Omental fat pad (tissue), 4 donors: ENCODE measurements around the gene NOD2. TPM values are rescaled to one million over a fixed set of nuclear protein-coding genes. Genes with fewer than 3 reads are reported as not detected.

Experiments
- ATAC-seq: fragments of 150-250 bp; one replicate; pipeline ENCODE4 v1.9.1; 2016; ENCODE audit warnings: mild to moderate bottlenecking, moderate library complexity; ENCODE audit not compliant: low FRiP score
- DNase-seq: peaks from one replicate; pipeline ENCODE4 v3.0.0-alpha.2; 2019; ENCODE audit warnings: low spot score
- CTCF ChIP-seq, 3 donors: fragments of 450-650 bp; IDR thresholded peaks; one replicate each; pipeline ENCODE4 v1.5.1; 2016 to 2017; ENCODE audit warnings: antibody characterized with exemption in 3 of 3, mild to moderate bottlenecking in 3 of 3, moderate library complexity in 2 of 3
- total RNA-seq, 4 donors: library from RNA; depleted of rRNA; stranded (reverse); fragments of >200 nt; gene quantifications; one replicate each; pipeline ENCODE4 v1.1.0, GENCODE V29; 2016

Gene NOD2
- total RNA-seq, 4 donors from 2014 or later, result 4.4 to 17.2 (median 5.4) TPM

DNA sequence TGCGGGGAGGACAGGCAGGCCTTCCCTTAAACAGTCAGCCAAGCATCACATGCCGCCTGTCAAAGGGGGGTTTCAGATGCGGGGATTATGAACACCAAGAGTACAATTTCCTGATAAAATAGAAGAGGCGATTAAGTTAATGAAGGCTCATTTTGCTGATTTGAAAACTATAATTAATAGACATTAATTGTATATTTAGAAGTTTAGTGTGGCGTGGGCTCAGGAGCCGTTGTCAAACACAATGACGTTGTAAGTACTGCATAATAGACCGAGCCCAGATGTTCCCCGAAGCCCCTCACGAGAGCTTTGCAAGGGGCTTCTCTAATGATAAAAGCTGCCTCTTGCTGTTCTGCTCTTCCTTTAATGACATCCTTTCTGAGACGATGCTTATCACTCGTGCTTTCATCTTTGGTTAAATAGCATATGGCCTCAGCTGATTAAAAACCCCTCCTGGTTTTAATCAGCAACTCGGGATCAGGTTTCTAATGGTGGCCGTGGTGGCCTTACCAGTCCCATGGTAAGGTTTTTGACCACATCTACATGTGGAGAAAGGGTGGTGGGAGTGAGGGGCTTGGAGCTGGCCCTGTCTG lies 40.5 kb upstream of the NOD2 start:
- no peak for ATAC-seq
- TF ChIP-seq CTCF (IDR thresholded peaks at IDR 0.05), result no peak
- no peak for DNase-seq

DNA sequence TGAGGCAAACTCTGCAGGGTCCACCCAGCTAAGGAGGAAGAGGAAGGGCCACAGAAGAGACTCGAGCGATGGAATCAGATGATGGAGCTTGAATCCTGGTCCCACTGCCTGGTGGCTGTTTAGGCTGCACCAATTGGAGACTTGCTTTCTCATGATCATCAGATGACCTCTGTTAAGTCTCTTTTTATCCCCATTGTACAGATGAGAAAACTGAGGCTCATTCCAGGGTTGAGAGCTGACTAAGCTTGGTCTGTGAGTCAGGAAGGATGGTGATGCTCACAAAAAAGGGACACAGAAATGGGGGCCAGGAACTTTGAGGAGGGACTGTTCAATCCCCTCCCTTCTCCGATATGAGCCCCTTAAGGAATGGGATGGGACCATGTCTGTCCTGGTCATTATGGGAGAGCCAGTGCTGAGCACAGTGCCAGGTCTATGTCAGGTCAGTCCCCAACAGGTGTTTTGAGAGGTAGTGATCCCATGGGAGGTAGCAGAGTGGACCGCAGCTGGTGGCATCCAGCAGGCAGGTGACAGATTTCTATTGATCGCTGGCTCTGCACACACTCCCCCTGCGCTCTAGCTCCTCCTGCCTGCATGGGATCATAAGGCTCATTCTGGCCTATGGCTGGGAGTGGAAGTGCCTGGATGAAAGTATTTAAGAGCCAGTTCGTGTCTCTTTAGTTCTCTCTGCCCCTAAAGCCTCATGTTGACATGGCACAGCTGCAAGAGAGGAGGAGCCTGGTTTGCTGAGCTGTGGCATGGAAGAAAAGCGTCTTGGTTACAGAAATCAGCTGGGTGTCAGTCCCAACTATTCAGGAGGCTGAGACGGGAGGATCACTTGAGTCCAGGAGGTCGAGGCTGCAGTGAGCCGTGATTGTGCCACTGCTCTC lies 39.5 kb upstream of the NOD2 start:
- DNase-seq (no peak), ATAC-seq (no peak)
- no peak for TF ChIP-seq CTCF (IDR thresholded peaks at IDR 0.05)

DNA sequence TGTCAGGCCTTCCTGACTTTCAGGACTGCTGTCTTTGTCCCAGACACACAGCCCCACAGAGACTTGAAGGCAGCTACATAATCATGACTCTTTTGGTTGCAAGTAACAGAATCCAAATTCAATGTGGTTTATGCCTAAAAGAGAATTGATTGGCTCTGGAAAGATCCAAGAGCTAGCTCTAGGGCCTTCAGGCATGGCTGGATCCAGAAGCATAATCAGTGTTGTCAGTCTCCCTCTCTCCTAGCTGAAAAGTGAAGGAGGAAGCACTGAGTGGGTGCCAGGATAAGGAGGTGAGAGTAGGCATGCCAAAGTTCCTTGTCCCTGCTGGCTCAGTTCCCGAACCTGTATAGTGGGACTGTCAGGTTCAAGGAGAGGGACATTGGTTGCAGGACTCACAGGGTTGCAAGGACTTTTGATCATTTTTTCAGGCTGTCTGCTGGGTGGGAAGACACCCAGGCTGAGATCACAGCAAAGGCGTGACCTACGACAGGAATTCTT lies 37.8 kb upstream of the NOD2 start:
- TF ChIP-seq CTCF (IDR thresholded peaks at IDR 0.05), result no peak
- DNase-seq, result no peak

GRCh38 chr16:50657241-50657640 lies 36.2 kb upstream of the NOD2 start:
- DNase-seq (no peak), ATAC-seq (no peak)
- TF ChIP-seq CTCF (IDR thresholded peaks at IDR 0.05), result no peak

More for the DNA sequence above, 37.8 kb upstream of the NOD2 start:
- ATAC-seq, result no peak

DNA sequence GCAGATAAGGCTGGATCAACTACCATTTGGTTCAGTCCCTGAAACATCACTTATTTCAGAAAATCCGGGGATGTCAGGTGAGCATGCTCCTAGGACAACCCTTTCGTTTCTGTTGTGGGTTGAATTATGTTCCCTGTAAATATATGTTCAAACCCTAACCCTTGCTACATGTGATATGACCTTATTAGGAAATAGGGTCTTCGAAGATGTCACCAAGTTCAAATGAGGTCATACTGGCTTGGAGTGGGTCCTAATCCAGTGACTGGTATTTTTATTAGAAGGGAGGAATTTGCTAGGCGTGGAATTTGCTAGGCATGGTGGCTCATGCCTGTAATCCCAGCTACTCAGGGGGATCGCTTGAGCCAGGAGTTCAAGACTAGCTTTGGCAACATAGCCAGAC lies 33.6 kb upstream of the NOD2 start:
- ATAC-seq, result no peak
- TF ChIP-seq CTCF (IDR thresholded peaks at IDR 0.05), result no peak
- DNase-seq, result no peak

DNA sequence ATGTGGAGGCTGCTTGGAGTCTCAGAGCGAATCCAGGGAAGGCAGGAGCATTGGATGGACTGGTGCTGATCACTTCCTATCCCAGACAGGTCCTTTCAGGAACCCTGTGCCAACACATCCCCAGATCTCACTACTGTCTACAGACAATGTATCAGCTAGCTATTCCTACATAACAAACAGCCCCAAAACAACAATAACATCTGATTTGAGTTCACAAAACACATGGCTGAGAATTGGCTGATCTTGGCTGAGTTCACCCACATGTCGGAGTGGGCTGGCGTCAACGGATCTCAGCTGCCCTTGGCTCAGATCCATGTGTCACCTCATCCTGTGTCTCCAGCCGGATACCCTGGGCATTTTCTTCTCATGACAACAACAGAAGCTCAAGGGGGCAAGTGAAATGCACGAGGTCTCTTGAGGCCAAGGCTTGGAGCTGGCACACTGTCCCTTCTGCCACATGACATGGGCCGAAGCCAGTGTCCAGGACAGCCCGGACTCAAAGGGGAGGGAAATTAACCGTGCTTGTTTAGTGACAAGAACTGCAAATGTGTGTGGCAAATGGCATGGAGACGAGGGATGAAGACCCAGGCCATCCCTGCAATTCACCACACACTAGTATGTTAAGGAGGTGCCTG lies 31.0 kb upstream of the NOD2 start:
- DNase-seq (no peak), ATAC-seq (no peak)
- TF ChIP-seq CTCF (IDR thresholded peaks at IDR 0.05), result no peak
